Measurements from ENCODE around the gene LINGO1. TPM values are rescaled to one million over a fixed set of nuclear protein-coding genes. Genes with fewer than 3 reads are reported as not detected.

The LINGO1 gene
- total and polyA plus RNA-seq, 4 donors: 0.33 to 5.1 (median 0.88) TPM

- Histone ChIP-seq H3K36me3 (ENCODE audit: control insufficient read depth in 4 of 4, insufficient read depth in 4 of 4, low read length in 4 of 4) (peaks cover 0 to 7% (median 0%) of the 10 kb centered on the region in 4 donors), H3K9me3 (ENCODE audit: control insufficient read depth in 4 of 4, insufficient read depth in 3 of 4, low read length in 3 of 4) (peaks cover 0 to 7% (median 0%) of the 10 kb centered on the region in 4 donors), H3K27me3 (ENCODE audit: control insufficient read depth in 3 of 3, insufficient read depth in 3 of 3, low read length in 2 of 3) (no peaks in the 10 kb centered on the region), H3K4me1 (ENCODE audit: control insufficient read depth in 5 of 5, insufficient read depth in 5 of 5, low read length in 5 of 5) (peaks cover 0 to 12% (median 0%) of the 10 kb centered on the region in 5 donors), H3K9ac (ENCODE audit: insufficient read depth in 1 of 2, low read length in 2 of 2) (no peak overlapping the region), H3K4me3 (no peak overlapping the region), H3K27ac (ENCODE audit: low read depth in 1 of 2, low read length in 1 of 2) (no peak overlapping the region)
- ATAC-seq (ENCODE audit: insufficient read depth, low FRiP score) (no peak), DNase-seq (no peak)
- 96 to 97% methylated on average over 48 of the region's 48 CpGs for WGBS, 2 donors
- no peak for TF ChIP-seq CTCF (IDR thresholded peaks at IDR 0.05; ENCODE audit: control extremely low read depth, extremely low read depth)
These were observed 18.4 kb downstream of the LINGO1 start for GRCh38 chr15:77614251-77614806.

GRCh38 chr15:77613814-77614213 lies 18.9 kb downstream of the LINGO1 start:
- Histone ChIP-seq H3K4me1 (ENCODE audit: control insufficient read depth in 5 of 5, insufficient read depth in 5 of 5, low read length in 5 of 5) (peaks cover 0 to 12% (median 0%) of the 10 kb centered on the region in 5 donors), H3K36me3 (ENCODE audit: control insufficient read depth in 4 of 4, insufficient read depth in 4 of 4, low read length in 4 of 4) (peaks cover 0 to 7% (median 0%) of the 10 kb centered on the region in 4 donors), H3K9ac (ENCODE audit: insufficient read depth in 1 of 2, low read length in 2 of 2) (no peak overlapping the region), H3K27ac (ENCODE audit: low read depth in 1 of 2, low read length in 1 of 2) (no peak overlapping the region), H3K27me3 (ENCODE audit: control insufficient read depth in 3 of 3, insufficient read depth in 3 of 3, low read length in 2 of 3) (no peaks in the 10 kb centered on the region), H3K4me3 (no peak overlapping the region), H3K9me3 (ENCODE audit: control insufficient read depth in 4 of 4, insufficient read depth in 3 of 4, low read length in 3 of 4) (peaks cover 0 to 7% (median 0%) of the 10 kb centered on the region in 4 donors)
- WGBS, 2 donors: 95 to 96% methylated on average over 23 of the region's 23 CpGs
- ATAC-seq (ENCODE audit: insufficient read depth, low FRiP score) (no peak), DNase-seq (no peak)
- no peak for TF ChIP-seq CTCF (IDR thresholded peaks at IDR 0.05; ENCODE audit: control extremely low read depth, extremely low read depth)

- H3K9me3 ChIP-seq (ENCODE audit: control insufficient read depth in 4 of 4, insufficient read depth in 3 of 4, low read length in 3 of 4): peaks cover 0 to 7% (median 0%) of the 10 kb centered on the region in 4 donors
These were observed 19.6 kb downstream of the LINGO1 start for GRCh38 chr15:77612958-77613601.

More at GRCh38 chr15:77612958-77613601, 19.6 kb downstream of the LINGO1 start:
- 86% methylated on average over 8 of the region's 8 CpGs for WGBS, 2 donors
- no peak for TF ChIP-seq CTCF (IDR thresholded peaks at IDR 0.05; ENCODE audit: control extremely low read depth, extremely low read depth)
- no peak overlapping the region for H3K9ac ChIP-seq (ENCODE audit: insufficient read depth in 1 of 2, low read length in 2 of 2)
- ATAC-seq (ENCODE audit: insufficient read depth, low FRiP score): no peak
- peaks cover 0 to 12% (median 0%) of the 10 kb centered on the region in 5 donors for H3K4me1 ChIP-seq (ENCODE audit: control insufficient read depth in 5 of 5, insufficient read depth in 5 of 5, low read length in 5 of 5)
- DNase-seq: no peak
- no peak overlapping the region for H3K27ac ChIP-seq (ENCODE audit: low read depth in 1 of 2, low read length in 1 of 2)
- no peak overlapping the region for H3K4me3 ChIP-seq
- H3K36me3 ChIP-seq (ENCODE audit: control insufficient read depth in 4 of 4, insufficient read depth in 4 of 4, low read length in 4 of 4): peaks cover 0 to 7% (median 0%) of the 10 kb centered on the region in 4 donors
- H3K27me3 ChIP-seq (ENCODE audit: control insufficient read depth in 3 of 3, insufficient read depth in 3 of 3, low read length in 2 of 3): no peaks in the 10 kb centered on the region
